Small intestine (tissue), 7 donors: Measurements from ENCODE around the gene ZC3H12C. TPM values are rescaled to one million over a fixed set of nuclear protein-coding genes. Genes with fewer than 3 reads are reported as not detected.

Experiments
- DNase-seq, 2 donors: peaks; one replicate each; pipeline versions ENCODE4 v3.0.0 to v3.0.0-alpha.2; 2013
- FAIRE-seq: peaks from 2 replicates; lab custom pipeline; 2012; peaks lifted over from hg19 to GRCh38; lab: Jason Lieb, UNC
- H3K27ac ChIP-seq, 3 donors: one replicate each; pipeline ENCODE4 v1.5.1; 2013; ENCODE audit warnings: low read length in 2 of 3, mild to moderate bottlenecking in 2 of 3, control low read depth in 1 of 3, inconsistent platforms in 1 of 3, low read depth in 1 of 3, moderate library complexity in 1 of 3
- H3K27me3 ChIP-seq, 3 donors: one replicate each; pipeline ENCODE4 v1.6.1; 2013; ENCODE audit warnings: low read length in 3 of 3, inconsistent platforms in 1 of 3; ENCODE audit not compliant: control insufficient read depth in 3 of 3, insufficient read depth in 3 of 3
- H3K36me3 ChIP-seq, 3 donors: one replicate each; pipeline ENCODE4 v1.6.1; 2013; ENCODE audit warnings: low read length in 3 of 3, inconsistent platforms in 1 of 3, low read depth in 1 of 3, mild to moderate bottlenecking in 1 of 3, moderate library complexity in 1 of 3; ENCODE audit not compliant: control insufficient read depth in 3 of 3, insufficient read depth in 2 of 3
- H3K4me1 ChIP-seq, 3 donors: one replicate each; pipeline ENCODE4 v1.6.1; 2013; ENCODE audit warnings: low read length in 2 of 3, inconsistent platforms in 1 of 3, low read depth in 1 of 3, mild to moderate bottlenecking in 1 of 3, moderate library complexity in 1 of 3; ENCODE audit not compliant: control insufficient read depth in 3 of 3, insufficient read depth in 2 of 3
- H3K4me3 ChIP-seq, 3 donors: one replicate each; pipeline ENCODE4 v1.5.1; 2013; ENCODE audit warnings: low read length in 3 of 3, control low read depth in 1 of 3, inconsistent platforms in 1 of 3, low read depth in 1 of 3, mild to moderate bottlenecking in 1 of 3, moderate library complexity in 1 of 3
- H3K9me3 ChIP-seq, 2 donors: one replicate each; pipeline ENCODE4 v1.6.1; 2013; ENCODE audit warnings: low read depth in 1 of 2, low read length in 1 of 2; ENCODE audit not compliant: control insufficient read depth in 2 of 2, insufficient read depth in 1 of 2
- WGBS, 3 donors: extraction: QIAGEN DNeasy Blood & Tissue Kit; methylation state at CpG; one replicate each; pipeline ENCODE4 v1.1.7; 2013; 5-methylcytosine and 5-hydroxymethylcytosine counted together
- polyA plus RNA-seq, 4 donors: library from polyadenylated mRNA; stranded (reverse) in 3 of 4; unstranded in 1 of 4; fragments of 200-250 nt in 3 of 4; fragments of 120-200 nt in 1 of 4; gene quantifications; one replicate each; pipeline versions ENCODE4 v1.2.1 to v1.2.3, GENCODE V29; 2013
- donor health status: healthy with polysubstance abuse.
- donor health status: control.
- donor health status: control.
- donor health status: Bipolar disorder and iron deficiency.
- donor health status: healthy.

The ZC3H12C gene
- polyA plus RNA-seq, 4 donors: 0.27 to 16.8 (median 1.1) TPM

GRCh38 chr11:110156503-110156902 lies 63.3 kb downstream of the ZC3H12C start:
- H3K36me3 ChIP-seq: peaks cover 0 to 34% (median 3%) of the 10 kb centered on the region in 3 donors

GRCh38 chr11:110158317-110159200 lies 65.4 kb downstream of the ZC3H12C start:
- Histone ChIP-seq H3K27me3 (no peaks in the 10 kb centered on the region), H3K27ac (no peak overlapping the region), H3K36me3 (peaks cover 0 to 36% (median 3%) of the 10 kb centered on the region in 3 donors), H3K4me1 (no peaks in the 10 kb centered on the region), H3K4me3 (no peak overlapping the region), H3K9me3 (no peaks in the 10 kb centered on the region)
- 87 to 91% (median 90%) methylated on average over 9 of the region's 9 CpGs for WGBS, 3 donors
- no peak for FAIRE-seq
- DNase-seq: no peak

More at GRCh38 chr11:110156503-110156902, 63.3 kb downstream of the ZC3H12C start:
- Histone ChIP-seq H3K27ac (no peak overlapping the region), H3K4me1 (no peaks in the 10 kb centered on the region), H3K9me3 (no peaks in the 10 kb centered on the region), H3K4me3 (no peak overlapping the region), H3K27me3 (no peaks in the 10 kb centered on the region)
- no peak for FAIRE-seq
- WGBS, 3 donors: 76 to 85% (median 81%) methylated on average over 4 of the region's 4 CpGs
- DNase-seq: no peak

- H3K4me3 ChIP-seq: no peak overlapping the region
- WGBS, 3 donors: 84 to 94% (median 88%) methylated on average over 1 of the region's 1 CpG
- peaks cover 0 to 39% (median 5%) of the 10 kb centered on the region in 3 donors for H3K36me3 ChIP-seq
- no peaks in the 10 kb centered on the region for H3K9me3 ChIP-seq
- no peaks in the 10 kb centered on the region for H3K27me3 ChIP-seq
- no peak for DNase-seq
- FAIRE-seq: no peak
- no peak overlapping the region for H3K27ac ChIP-seq
- H3K4me1 ChIP-seq: no peaks in the 10 kb centered on the region
Measured at GRCh38 chr11:110159476-110159875, 66.3 kb downstream of the ZC3H12C start.

- H3K27me3 ChIP-seq: no peaks in the 10 kb centered on the region
- DNase-seq (no peak), FAIRE-seq (no peak)
- H3K27ac ChIP-seq: no peak overlapping the region
- 79 to 93% (median 84%) methylated on average over 3 of the region's 3 CpGs for WGBS, 3 donors
- H3K36me3 ChIP-seq: peaks cover 0 to 41% (median 5%) of the 10 kb centered on the region in 3 donors
- H3K9me3 ChIP-seq: no peaks in the 10 kb centered on the region
- H3K4me1 ChIP-seq: no peaks in the 10 kb centered on the region
- no peak overlapping the region for H3K4me3 ChIP-seq
Measured at GRCh38 chr11:110160016-110160415, 66.8 kb downstream of the ZC3H12C start.

- 72 to 89% (median 84%) methylated on average over 2 of the region's 2 CpGs for WGBS, 3 donors
- no peaks in the 10 kb centered on the region for H3K9me3 ChIP-seq
- no peak overlapping the region for H3K27ac ChIP-seq
- FAIRE-seq (no peak), DNase-seq (no peak)
- no peak overlapping the region for H3K4me3 ChIP-seq
- H3K4me1 ChIP-seq: no peaks in the 10 kb centered on the region
- H3K27me3 ChIP-seq: no peaks in the 10 kb centered on the region
- peaks cover 0 to 44% (median 5%) of the 10 kb centered on the region in 3 donors for H3K36me3 ChIP-seq
Measured at GRCh38 chr11:110160437-110160836, 67.2 kb downstream of the ZC3H12C start.

GRCh38 chr11:110161061-110161460 lies 67.9 kb downstream of the ZC3H12C start:
- FAIRE-seq: no peak
- Histone ChIP-seq H3K27ac (no peak overlapping the region), H3K4me3 (no peak overlapping the region)

GRCh38 chr11:110162216-110162615 lies 69.0 kb downstream of the ZC3H12C start:
- H3K27me3 ChIP-seq: no peaks in the 10 kb centered on the region
- no peak overlapping the region for H3K4me3 ChIP-seq
- DNase-seq: no peak
- FAIRE-seq: no peak
- no peak overlapping the region for H3K27ac ChIP-seq
- no peaks in the 10 kb centered on the region for H3K4me1 ChIP-seq
- H3K9me3 ChIP-seq: no peaks in the 10 kb centered on the region
- H3K36me3 ChIP-seq: peaks cover 0 to 43% (median 5%) of the 10 kb centered on the region in 3 donors

More at GRCh38 chr11:110161061-110161460, 67.9 kb downstream of the ZC3H12C start:
- peaks cover 0 to 45% (median 5%) of the 10 kb centered on the region in 3 donors for H3K36me3 ChIP-seq
- H3K4me1 ChIP-seq: no peaks in the 10 kb centered on the region
- H3K27me3 ChIP-seq: no peaks in the 10 kb centered on the region
- WGBS, 3 donors: 93 to 95% (median 93%) methylated on average over 9 of the region's 9 CpGs
- no peak for DNase-seq
- H3K9me3 ChIP-seq: no peaks in the 10 kb centered on the region

GRCh38 chr11:110165039-110165925 lies 72.1 kb downstream of the ZC3H12C start:
- DNase-seq (no peak), FAIRE-seq (no peak)
- no peak overlapping the region for H3K27ac ChIP-seq
- no peaks in the 10 kb centered on the region for H3K4me1 ChIP-seq
- WGBS, 3 donors: 93 to 95% (median 95%) methylated on average over 28 of the region's 28 CpGs
- no peaks in the 10 kb centered on the region for H3K9me3 ChIP-seq
- peaks cover 0 to 29% (median 3%) of the 10 kb centered on the region in 3 donors for H3K36me3 ChIP-seq
- no peaks in the 10 kb centered on the region for H3K27me3 ChIP-seq
- H3K4me3 ChIP-seq: no peak overlapping the region
